ENCODE results near the gene MACROD2.

Gene MACROD2

GRCh38 chr20:15618110-15618509 is 1622.8 kb downstream of the MACROD2 start:
- DNase-seq = no peak

- no peak for DNase-seq
Observed at GRCh38 chr20:15618912-15619311, 1623.6 kb downstream of the MACROD2 start.

GRCh38 chr20:15619341-15619740 is 1624.0 kb downstream of the MACROD2 start:
- DNase-seq = no peak

GRCh38 chr20:15619816-15620215 is 1624.5 kb downstream of the MACROD2 start:
- no peak for DNase-seq

- no peak for DNase-seq
Observed at GRCh38 chr20:15622368-15622767, 1627.1 kb downstream of the MACROD2 start.

GRCh38 chr20:15623215-15623614 is 1627.9 kb downstream of the MACROD2 start:
- DNase-seq = no peak

GRCh38 chr20:15625981-15626380 is 1630.7 kb downstream of the MACROD2 start:
- no peak for DNase-seq

GRCh38 chr20:15627089-15627488 is 1631.8 kb downstream of the MACROD2 start:
- no peak for DNase-seq

- DNase-seq = no peak
Observed at GRCh38 chr20:15627501-15627903, 1632.2 kb downstream of the MACROD2 start.

- DNase-seq = no peak
Observed at GRCh38 chr20:15628851-15629353, 1633.6 kb downstream of the MACROD2 start.

- DNase-seq = no peak
Observed at GRCh38 chr20:15630360-15630759, 1635.0 kb downstream of the MACROD2 start.

GRCh38 chr20:15632680-15633079 is 1637.4 kb downstream of the MACROD2 start:
- DNase-seq = no peak

- DNase-seq = no peak
Observed at GRCh38 chr20:15634102-15634501, 1638.8 kb downstream of the MACROD2 start.

GRCh38 chr20:15637546-15637945 is 1642.2 kb downstream of the MACROD2 start:
- no peak for DNase-seq

- no peak for DNase-seq
Observed at GRCh38 chr20:15637950-15638754, 1642.8 kb downstream of the MACROD2 start.

GRCh38 chr20:15638816-15639215 is 1643.5 kb downstream of the MACROD2 start:
- no peak for DNase-seq

- DNase-seq = no peak
Observed at GRCh38 chr20:15639839-15640238, 1644.5 kb downstream of the MACROD2 start.

GRCh38 chr20:15642109-15642508 is 1646.8 kb downstream of the MACROD2 start:
- no peak for DNase-seq

GRCh38 chr20:15642676-15643075 is 1647.4 kb downstream of the MACROD2 start:
- DNase-seq = no peak

GRCh38 chr20:15643713-15644112 is 1648.4 kb downstream of the MACROD2 start:
- no peak for DNase-seq

GRCh38 chr20:15645816-15646215 is 1650.5 kb downstream of the MACROD2 start:
- DNase-seq = no peak

- no peak for DNase-seq
Observed at GRCh38 chr20:15653396-15654207, 1658.3 kb downstream of the MACROD2 start.

- DNase-seq = peak; percentile 60 to 62
Observed at GRCh38 chr20:15654208-15654649, 1658.9 kb downstream of the MACROD2 start.
